ENCODE measurements around the gene CDK10. TPM values are rescaled to one million over a fixed set of nuclear protein-coding genes. Genes with fewer than 3 reads are reported as not detected.
"Not testable (repeated sequence)": the region's sequence is repeated elsewhere in the genome, so short reads cannot be mapped to it uniquely, and the experiment has no call there.

The CDK10 gene
- polyA plus RNA-seq, 1 donor = 50.4 TPM

DNA sequence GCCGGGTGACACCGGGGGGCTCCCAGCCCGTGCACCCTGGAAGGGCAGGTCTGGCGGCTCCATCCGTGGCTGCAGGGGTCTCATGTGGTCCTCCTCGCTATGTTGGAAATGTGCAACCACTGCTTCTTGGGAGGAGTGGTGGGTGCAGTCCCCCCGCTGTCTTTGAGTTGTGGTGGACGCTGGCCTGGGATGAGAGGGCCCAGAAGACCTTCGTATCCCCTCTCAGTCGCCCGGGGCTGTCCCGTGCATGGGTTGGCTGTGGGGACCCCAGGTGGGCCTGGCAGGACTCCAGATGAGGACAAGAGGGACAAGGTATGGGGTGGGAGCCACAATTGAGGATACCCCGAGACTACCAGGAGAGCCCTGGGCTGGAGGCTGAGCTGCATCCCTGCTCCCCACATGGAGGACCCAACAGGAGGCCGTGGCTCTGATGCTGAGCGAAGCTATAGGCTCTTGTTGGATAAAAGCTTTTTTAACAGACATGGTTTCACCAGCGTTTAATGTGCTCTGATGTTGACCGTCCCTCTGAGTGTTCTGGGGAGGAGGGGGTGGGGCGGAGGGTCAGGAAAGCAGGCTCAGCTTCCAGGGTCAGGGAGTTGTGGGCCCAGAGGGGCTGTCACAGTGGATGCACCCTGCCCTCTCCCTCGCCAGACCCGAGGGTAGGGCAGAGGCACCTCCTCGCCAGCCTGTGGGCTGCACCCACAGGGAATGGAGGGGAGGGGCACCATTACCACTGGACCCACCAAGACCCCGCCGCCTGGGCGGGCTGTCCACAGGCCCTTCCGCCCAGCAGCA is 9.6 kb downstream of the CDK10 start:
- DNase-seq (ENCODE audit: low read depth) = no peak

DNA sequence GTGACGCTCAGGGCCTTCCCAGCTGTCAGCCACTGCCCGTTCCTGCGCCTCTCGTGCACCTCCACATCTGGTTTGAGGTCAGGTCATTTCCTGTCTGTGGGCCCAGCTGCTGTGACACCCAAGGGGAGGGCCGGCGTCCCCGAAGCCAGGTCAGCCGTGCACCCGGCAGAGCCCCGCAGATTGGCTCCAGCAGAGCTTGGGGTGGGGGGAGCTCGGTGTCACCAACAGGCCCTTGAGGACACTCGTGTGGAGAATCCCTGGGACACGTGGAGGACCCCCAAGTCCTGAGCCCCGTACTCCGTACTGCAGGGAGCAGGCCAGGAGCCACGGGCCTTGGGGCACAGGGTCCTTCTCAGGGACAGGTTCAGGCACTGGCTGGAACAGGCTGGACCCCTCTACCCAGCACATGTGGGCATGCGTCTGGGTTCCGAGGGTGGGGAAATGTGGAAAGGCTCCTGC is 10.2 kb downstream of the CDK10 start:
- DNase-seq (ENCODE audit: low read depth) = no peak

DNA sequence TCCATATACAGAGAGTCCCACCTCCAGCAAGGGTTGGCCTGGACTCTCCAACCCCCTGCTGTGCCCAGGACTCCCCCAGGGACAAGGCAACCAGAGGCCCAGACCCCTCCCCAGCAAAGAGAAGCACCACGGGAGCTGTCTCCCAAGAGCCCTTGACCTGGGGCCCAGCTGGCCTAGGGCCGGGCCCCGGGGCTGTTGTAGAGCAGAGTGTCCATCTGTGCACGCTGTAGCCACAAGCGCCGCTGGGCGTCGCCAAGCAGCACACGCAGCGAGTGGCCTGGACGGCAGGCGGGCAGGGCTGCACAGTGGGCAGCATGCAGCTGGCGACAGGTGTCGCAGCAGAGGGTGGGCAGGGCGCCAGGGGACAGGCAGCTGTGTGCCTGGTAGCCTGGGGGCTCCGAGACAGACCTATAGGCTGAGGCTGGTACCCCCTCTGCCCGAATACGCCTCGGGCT is 10.7 kb downstream of the CDK10 start:
- DNase-seq (ENCODE audit: low read depth) = no peak

DNA sequence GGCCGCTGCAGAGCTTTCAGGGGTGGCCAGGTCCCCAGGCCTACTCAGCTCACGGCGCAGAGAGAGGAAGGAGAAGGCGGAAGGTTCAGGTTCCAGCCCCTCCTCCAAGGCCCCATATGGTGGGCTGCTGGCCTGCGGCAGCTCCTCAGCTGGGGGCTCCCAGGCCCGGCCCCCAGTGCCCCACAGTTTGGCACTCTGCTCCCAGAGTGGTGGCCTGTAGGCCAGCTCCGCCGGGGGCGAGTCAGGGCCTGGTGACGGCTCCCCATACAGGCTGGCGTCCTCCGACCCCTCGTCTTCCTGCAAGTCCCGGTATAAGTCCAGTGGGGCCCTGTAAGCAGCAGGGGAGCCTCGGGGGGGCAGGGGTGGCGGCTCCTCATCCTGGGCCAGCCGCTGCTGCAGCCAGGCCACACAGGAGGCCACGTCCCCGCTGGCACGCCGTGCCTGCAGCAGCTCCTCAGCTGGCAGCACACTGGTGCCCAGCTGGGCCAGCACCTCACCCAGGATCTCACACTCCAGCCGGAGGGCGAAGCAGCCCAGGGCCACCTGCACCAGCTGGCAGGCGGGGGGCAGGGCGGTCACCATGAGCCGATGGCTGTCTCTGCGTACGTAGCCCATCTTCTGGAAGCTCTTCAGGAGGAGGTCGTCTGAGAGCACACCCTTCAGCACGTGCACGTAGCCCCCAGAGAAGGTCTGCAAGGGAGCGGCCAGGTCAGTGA is 11.3 kb downstream of the CDK10 start:
- no peak for DNase-seq (ENCODE audit: low read depth)

DNA sequence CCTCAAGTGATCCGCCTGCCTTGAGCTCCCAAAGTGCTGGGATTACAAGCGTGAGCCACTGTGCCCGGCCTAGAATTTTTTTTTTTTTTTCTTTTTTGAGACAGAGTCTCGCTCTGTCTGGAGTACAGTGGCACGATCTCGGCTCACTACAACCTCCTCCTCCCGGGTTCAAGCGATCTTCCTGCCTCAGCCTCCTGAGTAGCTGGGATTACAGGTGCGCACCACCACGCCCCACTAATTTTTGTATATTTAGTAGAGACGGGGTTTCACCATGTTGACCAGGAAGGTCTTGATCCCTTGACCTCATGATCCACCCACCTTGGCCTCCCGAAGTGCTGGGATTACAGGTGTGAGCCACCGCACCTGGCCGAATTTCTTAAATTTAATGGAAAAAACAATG is 12.2 kb downstream of the CDK10 start:
- DNase-seq (ENCODE audit: low read depth) = not testable (repeated sequence)

DNA sequence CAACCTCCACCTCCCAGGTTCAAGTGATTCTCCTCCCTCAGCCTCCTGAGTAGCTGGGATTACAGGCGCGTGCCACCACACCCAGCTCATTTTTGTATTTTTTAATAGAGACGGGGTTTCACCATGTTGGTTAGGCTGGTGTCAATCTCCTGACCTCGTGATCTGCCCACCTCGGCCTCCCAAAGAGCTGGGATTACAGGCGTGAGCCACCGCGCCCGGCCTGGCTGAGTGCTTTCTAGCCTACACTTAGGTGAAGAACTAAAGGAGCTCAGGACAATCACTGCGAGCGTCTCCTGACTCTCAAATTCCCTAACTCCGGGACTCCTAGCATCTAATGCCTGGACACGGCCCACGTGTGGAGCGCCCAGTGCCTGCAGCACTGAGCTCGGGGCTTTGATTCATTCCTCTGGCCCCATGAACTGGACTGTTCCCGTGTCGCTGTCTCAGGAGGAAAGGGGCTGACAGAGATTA is 13.2 kb downstream of the CDK10 start:
- not testable (repeated sequence) for DNase-seq (ENCODE audit: low read depth)

DNA sequence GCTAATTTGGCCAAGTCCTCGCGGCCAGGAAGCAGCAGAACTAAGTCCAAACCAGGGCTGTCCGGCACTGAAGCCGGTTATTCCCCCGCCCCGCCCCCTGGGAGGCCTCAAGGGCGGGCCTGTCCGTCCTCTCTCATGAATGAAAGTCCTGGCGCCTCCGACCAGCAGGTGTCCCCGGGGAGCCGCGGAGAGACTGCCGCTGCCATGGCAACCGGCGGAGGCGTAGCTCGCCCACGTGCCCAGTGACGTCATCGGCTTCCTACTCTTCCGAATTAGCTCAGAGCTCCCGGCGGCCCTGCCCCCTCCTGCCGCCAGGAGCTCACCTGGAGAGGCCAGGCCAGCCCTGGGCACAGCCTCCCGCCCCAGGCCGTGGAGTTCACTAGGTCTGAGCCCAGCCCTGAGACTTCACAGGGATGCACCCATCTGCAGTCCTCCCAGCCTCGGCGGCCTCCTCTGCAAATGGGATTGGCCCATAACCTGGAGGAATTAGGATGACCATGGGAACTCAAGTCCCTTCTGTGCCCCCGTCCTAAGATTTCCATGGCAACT is 13.7 kb downstream of the CDK10 start:
- peak; percentile 64 for DNase-seq (ENCODE audit: low read depth)

DNA sequence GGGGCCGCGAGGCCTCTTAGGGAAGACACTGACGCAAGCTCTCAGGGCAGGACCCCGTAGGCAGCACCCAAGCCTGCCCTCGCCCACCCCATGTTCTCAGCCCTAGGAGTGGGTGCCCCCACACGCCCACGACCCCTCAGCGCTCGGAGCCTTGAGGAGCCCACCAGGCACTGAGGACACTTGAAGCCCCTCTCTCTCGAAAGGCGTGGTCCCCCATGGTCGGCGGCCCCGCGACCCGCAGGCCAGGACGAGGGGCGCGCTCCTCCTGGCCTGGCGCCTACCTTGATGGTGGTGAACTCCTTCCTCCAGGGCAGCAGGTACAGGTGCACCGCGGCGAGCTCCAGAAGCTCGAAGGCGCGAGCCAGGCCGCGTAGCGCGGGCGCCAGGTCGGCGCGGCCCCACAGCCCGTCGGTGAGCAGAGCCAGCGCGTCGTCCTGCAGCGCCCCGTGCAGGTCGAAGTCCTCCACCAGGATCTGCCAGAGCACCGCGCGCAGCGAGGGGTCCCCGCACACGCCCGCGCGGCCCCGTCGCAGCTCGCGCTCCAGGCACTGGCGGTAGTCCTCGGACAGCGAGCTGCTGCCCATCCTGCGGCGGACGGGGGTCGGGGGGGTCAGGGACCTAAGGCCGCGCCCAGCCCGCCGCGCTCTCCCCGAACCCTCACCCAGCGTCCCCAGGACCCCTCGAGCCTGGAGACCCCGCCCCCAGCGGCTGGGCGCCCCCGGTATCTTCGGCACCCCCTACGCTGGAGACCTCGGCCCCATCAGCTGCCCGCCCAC is 14.3 kb downstream of the CDK10 start:
- DNase-seq (ENCODE audit: low read depth) = no peak

DNA sequence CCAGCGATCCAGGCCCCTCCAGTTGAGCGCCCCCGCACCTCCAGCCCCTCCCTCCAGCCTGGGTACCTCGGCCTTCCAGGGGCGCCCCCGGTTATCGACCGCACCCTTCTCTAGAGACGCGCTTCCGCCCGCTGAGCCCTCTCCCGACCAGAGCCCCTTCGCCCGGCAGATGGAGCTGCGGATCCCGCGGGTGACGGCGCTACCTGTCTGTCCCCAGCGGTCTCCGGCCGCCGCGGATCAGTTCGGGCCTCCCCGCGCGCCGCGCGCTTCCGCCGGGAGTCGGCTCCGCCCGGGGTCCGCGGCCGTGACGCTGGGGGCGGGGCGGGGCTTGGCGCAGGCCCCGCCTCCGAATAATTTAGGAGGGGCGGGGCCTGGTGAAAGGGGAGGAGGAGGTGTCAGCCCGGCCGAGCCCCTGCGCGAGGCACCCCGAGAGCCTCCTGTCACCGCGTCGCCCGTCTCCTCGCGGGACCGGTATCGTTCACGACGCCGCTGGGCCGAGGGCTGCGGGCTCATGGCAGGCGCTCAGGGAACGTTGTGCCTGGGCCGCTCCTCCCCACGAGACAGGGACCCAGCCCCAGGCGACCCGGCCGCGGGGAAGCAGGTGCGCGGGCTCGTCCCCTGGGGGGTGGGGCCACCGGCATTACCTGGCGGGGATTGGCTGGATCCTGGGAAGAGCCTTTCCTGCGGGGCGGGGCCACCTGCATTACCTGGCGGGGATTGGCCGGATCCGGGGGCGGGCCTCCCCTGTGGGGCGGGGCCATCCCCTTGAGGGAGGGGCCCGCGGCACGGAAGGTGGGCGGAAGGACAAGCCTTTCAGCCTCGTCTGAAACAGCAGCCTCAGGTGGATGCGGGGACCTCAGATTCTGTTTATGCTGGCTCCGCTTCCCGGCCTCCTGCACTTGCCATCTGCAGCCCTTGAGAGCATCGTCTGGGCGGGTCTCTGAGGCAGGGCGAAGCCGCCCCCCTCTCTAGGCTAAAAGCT is 15.2 kb downstream of the CDK10 start, which contains the start of gene SPATA2L:
SPATA2L (minus strand) TSS at position 281 of the 982 bp plus-strand sequence. CDS start 473 bp downstream, outside the sequence.
- no peak for DNase-seq (ENCODE audit: low read depth)

DNA sequence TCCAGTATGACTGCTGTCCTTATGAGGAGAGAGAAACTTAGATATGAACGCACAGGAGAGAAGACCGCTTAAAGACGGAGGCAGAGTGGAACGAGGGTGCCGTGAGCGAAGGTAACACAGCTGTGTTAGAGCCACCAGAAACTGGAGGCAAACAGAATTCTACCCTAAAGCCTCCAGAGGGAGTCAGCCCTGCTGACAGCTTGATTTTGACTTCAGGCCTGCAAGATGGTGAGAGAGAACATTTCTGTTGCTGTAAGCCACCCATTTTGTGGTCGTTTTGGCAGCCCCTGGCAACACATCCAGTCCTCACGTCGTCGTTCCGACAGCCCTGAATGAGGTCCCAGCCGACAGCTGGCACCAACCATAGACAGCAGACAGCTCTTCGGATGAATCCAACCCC is 17.8 kb downstream of the CDK10 start:
- DNase-seq (ENCODE audit: low read depth) = no peak

DNA sequence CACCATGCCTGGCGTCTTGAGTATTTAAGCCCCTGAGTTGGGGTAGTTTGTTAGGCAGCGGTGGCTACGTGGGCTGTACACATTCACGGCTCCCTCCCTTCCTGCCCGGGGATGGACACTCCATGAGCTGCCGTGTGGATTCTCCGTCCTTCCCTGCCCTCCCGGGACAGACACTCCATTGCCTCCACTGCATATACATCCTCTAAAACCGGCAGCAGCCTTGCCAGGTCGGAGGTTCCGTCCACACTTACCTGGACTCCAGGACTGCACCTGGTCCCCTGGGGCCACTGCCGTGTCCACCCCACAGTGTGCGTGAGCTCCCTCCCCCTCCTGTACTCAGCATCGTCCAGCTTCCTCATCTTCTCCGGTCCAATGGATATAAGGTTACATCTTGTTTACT is 18.5 kb downstream of the CDK10 start:
- DNase-seq (ENCODE audit: low read depth) = no peak

DNA sequence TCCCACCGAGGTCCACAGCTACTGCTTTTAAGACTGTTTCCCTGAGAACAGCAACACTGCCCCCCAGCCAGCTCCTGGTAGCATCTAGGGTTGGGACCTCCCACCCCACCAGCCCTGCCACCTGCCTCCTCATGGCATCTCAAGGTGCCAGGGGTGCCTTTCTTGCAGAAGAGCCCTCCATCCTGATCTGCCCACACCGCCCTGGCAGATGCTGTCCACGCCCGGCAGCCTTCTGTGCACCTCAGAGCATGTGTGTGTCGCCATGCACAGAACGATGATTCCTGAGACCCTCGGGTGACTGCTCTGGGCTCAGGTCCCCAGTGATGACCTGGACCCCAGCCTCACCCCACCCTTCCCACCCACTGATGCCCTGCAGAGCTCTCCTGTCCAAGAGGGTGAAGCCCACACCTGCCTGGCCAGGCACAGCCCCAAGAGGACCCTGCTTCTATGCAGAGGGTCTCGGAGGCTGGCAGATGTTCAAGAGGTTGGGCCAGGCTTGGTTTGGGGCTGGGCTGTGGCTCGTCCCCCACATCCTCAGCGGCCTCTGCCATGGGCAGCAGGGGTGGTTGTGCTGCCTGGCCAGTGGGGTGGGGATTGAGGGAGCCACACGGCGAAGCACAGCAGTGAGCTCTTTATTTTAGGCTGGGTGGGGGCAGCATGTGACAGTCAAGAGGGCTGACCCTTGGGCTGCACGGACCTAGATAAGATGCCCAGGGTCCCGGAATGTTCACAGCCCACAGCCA is 20.2 kb downstream of the CDK10 start:
- DNase-seq (ENCODE audit: low read depth) = no peak

DNA sequence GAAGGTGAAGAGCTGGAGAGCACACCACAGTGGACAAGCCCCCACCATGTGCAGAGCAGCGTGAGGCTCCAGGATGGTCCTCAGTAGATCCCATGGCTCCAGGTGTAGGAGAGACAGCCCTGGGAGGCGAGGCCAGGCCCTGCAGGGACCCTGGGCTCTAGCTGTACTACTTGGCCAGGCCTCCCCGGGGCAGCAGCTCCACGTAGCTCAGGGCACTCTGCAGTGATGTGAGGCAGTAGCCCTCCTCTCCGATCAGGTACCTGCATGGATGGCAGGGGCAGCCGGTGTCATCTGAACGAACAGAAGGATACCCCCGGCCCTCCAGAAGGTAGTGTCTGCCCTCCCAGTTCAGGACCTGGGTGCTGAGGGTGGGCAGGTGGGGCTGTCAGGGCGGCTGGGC is 21.2 kb downstream of the CDK10 start:
- no peak for DNase-seq (ENCODE audit: low read depth)

DNA sequence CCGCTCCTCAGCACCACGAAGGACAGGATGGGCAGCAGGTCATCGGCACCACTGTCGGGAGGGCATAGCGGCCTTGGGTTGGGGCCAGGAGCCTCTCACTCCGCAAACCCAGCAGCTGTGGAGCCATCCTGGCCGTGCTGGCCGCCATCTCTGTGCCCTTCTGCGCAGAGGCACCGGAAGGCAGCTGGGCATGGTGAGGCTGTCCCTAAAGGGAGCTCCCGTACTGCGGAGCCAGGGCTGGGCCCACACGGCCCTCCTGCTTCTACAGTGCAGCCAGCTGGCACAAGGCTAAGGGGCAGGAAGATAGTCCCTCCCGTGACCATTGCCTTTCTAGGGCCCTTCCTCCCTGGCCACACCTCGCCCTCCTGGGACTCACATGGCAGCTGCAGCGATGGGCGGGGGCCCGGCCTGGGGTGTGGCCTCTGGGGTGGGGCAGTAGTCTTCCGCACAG is 22.0 kb downstream of the CDK10 start:
- no peak for DNase-seq (ENCODE audit: low read depth)

DNA sequence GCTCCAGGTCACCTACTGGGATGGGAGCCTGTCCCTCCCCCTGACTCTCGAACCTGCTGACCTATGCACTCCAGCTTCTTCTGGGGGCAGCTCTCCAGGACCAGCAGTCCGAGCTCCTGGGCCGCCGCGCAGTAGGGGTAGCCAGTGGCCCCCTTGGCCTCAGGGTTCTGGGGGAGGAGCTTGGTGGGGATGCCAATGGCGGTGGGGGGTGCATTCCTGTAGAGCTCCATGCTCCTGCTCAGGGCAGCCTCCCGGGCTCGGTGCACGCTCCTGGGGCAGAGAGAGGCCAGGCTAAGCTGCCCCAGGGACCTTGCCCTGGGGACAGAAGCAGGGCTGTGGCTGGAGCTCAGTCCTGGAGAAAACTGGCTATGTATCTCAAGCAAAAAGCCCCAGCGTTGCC is 22.7 kb downstream of the CDK10 start:
- no peak for DNase-seq (ENCODE audit: low read depth)

DNA sequence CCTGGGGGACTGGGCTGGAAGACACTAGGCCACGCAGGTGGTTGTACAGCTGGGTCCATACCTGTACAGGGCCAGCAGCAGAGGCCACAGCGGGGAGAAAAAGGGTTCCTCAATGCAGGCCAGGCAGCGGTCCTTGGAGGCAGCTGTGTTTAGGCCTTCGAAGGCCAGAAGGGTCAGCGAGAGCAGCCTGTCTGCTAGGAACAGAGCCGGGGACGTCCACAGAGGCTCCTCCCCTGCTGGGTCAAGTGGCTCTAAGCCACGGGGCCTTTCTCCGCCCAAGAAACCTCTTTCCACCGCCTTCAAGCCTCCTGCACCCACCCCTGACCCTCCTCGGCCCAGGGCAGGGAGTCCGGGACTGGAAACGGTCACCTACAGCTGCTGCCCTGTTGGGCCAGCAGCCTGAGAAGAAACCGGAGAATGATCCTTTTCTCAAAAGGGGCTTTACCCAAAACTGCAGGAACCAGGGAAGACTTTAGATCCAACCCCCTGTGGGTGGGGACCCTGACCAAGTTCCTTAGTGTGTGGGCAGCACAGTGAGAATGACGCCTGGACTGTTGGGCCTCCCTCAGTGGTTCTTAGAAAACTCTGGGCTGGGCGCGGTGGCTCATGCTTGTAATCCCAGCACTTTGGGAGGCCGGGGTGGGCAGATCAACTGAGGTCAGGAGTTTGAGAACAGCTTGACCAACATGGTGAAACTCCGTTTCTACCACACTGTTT is 23.4 kb downstream of the CDK10 start:
- no peak for DNase-seq (ENCODE audit: low read depth)

DNA sequence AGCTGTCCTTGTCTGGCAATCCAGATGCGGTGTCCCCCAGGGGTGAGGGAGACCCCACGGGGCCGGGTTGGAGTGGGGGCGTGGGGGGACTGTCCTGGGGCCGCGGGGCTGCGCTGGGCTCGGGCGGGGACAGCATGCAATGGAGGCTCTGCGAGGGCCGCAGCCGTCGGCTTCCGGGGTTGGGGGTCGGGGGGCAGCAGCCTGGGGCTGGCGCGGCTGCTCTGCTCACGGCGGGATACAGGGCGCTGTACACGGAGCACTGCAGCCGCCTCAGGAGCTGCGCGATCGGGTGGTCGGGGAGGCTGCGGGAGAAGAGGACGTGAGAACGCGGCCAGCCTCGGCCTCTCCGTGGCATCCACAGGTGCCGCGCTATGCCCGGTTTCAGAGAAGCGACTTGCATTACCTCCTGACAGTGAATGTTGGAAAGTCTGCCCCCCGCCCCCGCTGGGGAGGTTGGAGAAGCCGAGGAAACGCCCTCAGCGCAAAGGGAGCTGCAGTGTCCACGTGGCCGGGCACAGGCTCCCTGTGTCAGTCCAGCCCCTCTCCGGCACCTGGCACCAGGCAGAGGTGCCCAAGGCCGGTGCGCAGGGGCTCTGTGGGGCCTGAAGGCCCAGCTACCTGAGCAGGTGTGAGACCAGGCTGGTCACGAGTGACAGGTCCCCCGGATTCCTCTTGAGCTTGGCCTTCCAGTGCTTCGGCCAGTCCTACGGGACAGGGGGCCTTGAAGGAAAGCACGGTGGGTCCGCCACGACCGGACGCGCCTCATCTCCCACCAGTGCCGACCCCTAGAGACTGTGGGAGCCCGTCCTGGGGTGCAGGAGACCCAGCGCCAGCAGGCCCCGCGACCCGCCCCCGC is 24.4 kb downstream of the CDK10 start:
- no peak for DNase-seq (ENCODE audit: low read depth)

Data from forelimb muscle (tissue), 1 donor.